GM23248 (cell line): ENCODE measurements around the gene ALK.

Experiments used
- EZH2 ChIP-seq: fragments of 200-600 bp; sonication (generic); IDR thresholded peaks from 2 replicates; pipeline ENCODE4 v1.6.1; 2018; ENCODE audit warnings: antibody characterized with exemption, mild to moderate bottlenecking; ENCODE audit not compliant: insufficient read depth, poor library complexity, severe bottlenecking
- EZH2phosphoT487 ChIP-seq: fragments of 200-600 bp; sonication (generic); IDR thresholded peaks from 2 replicates; pipeline ENCODE4 v1.6.1; 2018; ENCODE audit warnings: antibody characterized with exemption, moderate library complexity, mild to moderate bottlenecking, low read depth; ENCODE audit not compliant: insufficient read depth

DNA sequence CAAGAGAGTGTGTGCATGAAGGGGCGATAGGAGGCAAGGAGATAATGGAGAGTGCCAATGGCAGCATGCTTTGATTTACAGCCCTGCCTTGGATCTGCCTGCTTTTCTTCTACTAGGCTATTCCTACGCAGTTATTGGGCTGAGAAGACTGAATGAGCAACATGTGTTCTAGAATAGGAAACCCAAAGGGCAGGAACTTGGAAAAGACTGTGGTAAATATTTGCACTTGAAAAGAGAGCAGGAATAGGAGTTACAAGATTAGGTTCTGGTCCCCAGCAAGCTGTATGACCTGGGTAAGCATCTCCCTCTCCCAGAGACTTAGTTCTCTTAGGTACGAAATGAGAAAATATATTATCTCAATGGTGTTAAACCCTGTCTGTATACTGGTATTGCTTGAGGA lies 438.5 kb downstream of the ALK start:
- TF ChIP-seq EZH2 (no peak), EZH2phosphoT487 (no peak)
